ENCODE data around the gene NFKBIB.
"Not testable (repeated sequence)": the region's sequence is repeated elsewhere in the genome, so short reads cannot be mapped to it uniquely, and the experiment has no call there.

Gene NFKBIB, protein sequence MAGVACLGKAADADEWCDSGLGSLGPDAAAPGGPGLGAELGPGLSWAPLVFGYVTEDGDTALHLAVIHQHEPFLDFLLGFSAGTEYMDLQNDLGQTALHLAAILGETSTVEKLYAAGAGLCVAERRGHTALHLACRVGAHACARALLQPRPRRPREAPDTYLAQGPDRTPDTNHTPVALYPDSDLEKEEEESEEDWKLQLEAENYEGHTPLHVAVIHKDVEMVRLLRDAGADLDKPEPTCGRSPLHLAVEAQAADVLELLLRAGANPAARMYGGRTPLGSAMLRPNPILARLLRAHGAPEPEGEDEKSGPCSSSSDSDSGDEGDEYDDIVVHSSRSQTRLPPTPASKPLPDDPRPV

DNA sequence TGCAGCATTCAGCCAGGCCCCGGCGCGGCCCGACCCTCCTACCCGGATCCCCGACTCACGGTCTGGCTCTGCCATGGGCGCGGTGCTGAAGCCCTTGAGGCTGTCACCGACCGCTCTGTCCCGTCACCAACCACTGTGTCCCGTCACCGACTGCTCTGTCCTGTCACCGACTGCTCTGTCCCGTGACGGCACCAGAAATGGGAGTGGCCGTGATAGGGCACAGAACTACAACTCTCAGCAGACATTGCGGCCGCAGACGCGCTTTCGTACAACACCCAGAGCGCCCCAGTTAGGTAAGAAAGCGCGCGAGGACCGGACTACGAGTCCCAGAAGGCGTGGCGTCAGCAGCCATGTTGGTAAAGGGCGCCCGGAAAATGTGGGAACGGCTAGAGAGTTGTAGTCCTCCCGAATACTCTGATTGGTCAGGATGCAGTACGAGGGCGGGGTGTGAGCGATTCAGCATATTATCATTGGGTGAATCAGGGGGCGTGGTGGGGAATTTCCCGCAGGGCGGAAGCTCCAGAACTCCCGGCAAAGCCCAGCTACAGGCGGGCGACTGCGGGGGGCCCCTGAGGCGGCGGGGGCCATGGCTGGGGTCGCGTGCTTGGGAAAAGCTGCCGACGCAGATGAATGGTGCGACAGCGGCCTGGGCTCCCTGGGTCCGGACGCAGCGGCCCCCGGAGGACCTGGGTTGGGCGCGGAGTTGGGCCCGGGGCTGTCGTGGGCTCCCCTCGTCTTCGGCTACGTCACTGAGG lies at the start of gene NFKBIB, which contains the start of gene SIRT2:
NFKBIB (plus strand) TSS at position 523 of the 755 bp plus-strand sequence; CDS start at position 587, 64 bp downstream.
SIRT2 (minus strand) TSS at position 172 of the 755 bp plus-strand sequence; CDS start at position 75, 97 bp downstream.
- peak; percentile 100 for DNase-seq
- TF ChIP-seq POLR2A (IDR thresholded peaks at IDR 0.05; ENCODE audit: low read length) (peak; percentile 92), GATA1 (IDR thresholded peaks at IDR 0.05; ENCODE audit: low read depth, low read length) (no peak)

- TF ChIP-seq POLR2A (IDR thresholded peaks at IDR 0.05; ENCODE audit: low read length) (peak; percentile 55), GATA1 (IDR thresholded peaks at IDR 0.05; ENCODE audit: low read depth, low read length) (peak; percentile 47)
- DNase-seq = peak in 1 of 2 experiments; percentile 100
Measured at GRCh38 chr19:38850436-38850975, 49.3 kb upstream of the NFKBIB start.

DNA sequence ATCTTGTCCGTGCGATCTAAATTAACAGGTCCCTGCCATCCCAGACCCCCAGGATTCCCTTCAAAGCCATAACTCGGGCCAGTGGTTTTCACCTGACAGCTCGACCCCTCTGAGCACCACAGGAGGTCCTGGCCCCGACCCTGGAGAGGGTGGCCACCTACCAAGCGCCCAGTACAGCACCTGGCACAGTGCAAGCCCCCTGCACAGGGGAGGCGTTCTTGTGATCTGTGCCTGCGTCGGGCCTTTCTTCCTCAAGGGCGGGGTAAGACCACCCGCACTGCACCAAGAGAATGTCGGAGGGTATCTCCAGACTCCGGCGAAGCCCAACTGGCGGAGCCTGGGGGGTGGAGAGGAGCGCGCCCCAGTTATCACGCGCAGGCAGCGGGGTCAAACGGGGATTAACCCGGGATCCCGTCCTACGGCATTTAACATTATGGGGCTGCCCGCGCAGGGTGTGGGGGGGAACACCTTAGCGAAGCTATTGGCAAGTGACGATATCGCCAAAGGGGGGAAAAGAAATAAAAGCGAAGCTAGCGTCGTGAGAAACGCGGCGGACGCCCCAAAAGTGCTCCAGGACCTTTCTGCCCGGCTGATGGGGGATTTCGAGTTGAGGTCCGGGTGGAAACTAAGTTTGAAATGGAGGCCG lies 48.7 kb upstream of the NFKBIB start:
- TF ChIP-seq POLR2A (IDR thresholded peaks at IDR 0.05; ENCODE audit: low read length) (no peak), GATA1 (IDR thresholded peaks at IDR 0.05; ENCODE audit: low read depth, low read length) (no peak)

DNA sequence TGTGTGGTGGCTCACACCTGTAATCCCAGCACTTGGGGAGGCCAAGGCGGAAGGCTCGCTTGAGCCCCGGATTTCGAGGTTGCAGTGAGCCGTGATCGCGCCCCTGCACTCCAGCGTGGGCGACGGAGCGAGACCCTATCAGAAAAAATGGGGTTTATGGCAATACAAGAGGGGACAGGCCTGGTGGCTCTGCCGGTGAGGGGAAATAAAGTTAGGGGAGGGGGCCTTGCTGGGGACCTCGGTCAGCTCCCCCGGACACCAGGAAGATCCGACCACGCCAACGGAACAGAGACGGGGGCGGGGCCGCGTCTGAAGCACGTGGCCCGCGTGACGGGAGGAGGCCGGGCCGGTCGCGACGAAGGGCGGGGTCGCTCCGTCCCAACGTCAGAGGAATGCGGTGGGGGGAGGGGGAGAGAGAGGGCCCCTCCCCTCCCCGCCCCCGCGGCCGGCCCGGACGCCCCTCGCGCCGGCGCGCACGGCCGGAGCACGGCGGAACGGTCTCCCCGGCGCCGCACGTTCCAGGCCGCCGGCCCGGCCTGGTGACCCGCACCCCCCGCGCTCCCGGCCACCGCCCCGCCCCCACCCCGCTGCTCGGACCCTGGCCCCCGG lies 48.0 kb upstream of the NFKBIB start:
- no peak for TF ChIP-seq GATA1 (IDR thresholded peaks at IDR 0.05; ENCODE audit: low read depth, low read length)
- peak; percentile 69 for TF ChIP-seq POLR2A (IDR thresholded peaks at IDR 0.05; ENCODE audit: low read length)
- peak; percentile 94 to 96 for DNase-seq

More for the DNA sequence above, 48.7 kb upstream of the NFKBIB start:
- DNase-seq = peak; percentile 74 to 80

DNA sequence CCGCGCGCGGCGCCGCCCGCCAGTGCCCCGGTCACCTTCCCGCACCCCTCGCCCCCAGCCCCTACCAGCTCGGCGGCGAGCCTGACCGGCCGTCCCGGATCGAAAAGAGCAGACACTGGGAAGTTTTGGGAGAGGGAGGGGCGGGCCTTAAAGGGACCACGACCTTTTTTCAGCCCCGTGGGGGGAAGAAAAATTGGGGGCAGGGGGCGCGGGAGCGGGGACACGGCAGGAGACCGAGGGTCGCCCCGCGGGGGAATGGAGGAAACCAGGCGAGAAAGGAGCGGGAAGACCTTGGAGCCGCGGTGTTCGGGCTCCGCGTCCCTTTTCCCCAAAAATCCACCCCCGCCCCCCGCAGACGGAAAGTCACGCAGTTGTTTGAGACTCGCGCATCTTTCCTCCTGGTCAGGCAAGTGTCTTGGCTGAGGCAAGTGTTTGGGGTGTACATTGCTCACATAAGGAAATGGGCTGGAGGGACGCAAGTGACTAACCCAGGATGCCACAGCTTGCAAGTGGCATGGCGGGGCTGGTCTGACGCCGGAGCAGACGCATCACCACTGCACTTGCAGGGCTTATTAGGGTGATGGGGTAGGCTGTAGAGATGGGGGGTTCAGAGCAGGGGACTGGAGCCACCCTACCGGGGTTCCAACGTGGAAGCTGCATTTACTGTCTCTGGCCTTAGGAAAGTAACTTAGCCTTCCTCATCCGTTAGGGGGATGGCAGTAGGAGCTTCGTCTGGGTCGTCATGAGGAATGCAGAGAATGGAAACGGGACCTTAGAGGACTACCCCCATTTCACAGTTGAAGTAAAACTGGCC lies 47.3 kb upstream of the NFKBIB start:
- TF ChIP-seq GATA1 (IDR thresholded peaks at IDR 0.05; ENCODE audit: low read depth, low read length) = no peak
- TF ChIP-seq POLR2A (IDR thresholded peaks at IDR 0.05; ENCODE audit: low read length) = peak; percentile 56
- DNase-seq = peak; percentile 72 to 79

GRCh38 chr19:38853214-38853613 lies 46.6 kb upstream of the NFKBIB start:
- no peak for DNase-seq
- no peak for TF ChIP-seq POLR2A (IDR thresholded peaks at IDR 0.05; ENCODE audit: low read length)
- no peak for TF ChIP-seq GATA1 (IDR thresholded peaks at IDR 0.05; ENCODE audit: low read depth, low read length)

DNA sequence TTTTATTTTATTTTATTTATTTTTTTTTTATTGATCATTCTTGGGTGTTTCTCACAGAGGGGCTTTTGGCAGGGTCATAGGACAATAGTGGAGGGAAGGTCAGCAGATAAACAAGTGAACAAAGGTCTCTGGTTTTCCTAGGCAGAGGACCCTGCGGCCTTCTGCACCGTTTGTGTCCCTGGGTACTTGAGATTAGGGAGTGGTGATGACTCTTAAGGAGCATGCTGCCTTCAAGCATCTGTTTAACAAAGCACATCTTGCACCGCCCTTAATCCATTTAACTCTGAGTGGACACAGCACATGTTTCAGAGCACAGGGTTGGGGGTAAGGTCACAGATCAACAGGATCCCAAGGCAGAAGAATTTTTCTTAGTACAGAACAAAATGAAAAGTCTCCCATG lies 44.8 kb upstream of the NFKBIB start:
- DNase-seq = peak; percentile 32 to 67

DNA sequence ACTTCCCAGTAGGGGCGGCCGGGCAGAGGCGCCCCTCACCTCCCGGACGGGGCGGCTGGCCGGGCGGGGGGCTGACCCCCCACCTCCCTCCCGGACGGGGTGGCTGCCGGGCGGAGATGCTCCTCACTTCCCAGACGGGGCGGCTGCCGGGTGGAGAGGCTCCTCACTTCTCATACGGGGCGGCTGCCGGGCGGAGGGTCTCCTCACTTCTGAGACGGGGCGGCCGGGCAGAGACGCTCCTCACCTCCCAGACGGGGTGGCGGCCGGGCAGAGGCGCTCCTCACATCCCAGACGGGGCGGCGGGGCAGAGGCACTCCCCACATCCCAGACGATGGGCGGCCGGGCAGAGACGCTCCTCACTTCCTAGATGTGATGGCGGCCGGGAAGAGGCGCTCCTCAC lies 44.0 kb upstream of the NFKBIB start:
- DNase-seq = not testable (repeated sequence)

- DNase-seq = no peak
- no peak for TF ChIP-seq POLR2A (IDR thresholded peaks at IDR 0.05; ENCODE audit: low read length)
- no peak for TF ChIP-seq GATA1 (IDR thresholded peaks at IDR 0.05; ENCODE audit: low read depth, low read length)
Measured at GRCh38 chr19:38856813-38857212, 43.0 kb upstream of the NFKBIB start.

- DNase-seq = not testable (repeated sequence)
Measured at GRCh38 chr19:38859631-38860204, 40.1 kb upstream of the NFKBIB start.

DNA sequence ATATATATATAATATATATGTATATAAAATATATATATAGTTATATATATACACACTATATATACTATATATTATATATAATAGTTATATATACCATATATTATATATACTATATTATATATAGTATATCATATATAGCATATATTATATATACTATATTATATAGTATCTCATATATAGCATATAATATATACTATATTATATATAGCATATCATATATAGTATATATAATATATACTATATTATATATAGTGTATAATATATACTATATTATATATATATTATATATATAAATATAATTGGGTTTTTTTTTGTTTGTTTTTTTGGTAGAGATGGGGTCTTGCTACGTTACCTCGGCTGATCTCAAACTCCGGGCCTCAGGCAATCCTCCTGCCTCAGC lies 38.4 kb upstream of the NFKBIB start:
- DNase-seq = no peak
- no peak for TF ChIP-seq GATA1 (IDR thresholded peaks at IDR 0.05; ENCODE audit: low read depth, low read length)
- no peak for TF ChIP-seq POLR2A (IDR thresholded peaks at IDR 0.05; ENCODE audit: low read length)

GRCh38 chr19:38862321-38863059 lies 37.3 kb upstream of the NFKBIB start:
- DNase-seq = peak; percentile 55 to 62
- no peak for TF ChIP-seq POLR2A (IDR thresholded peaks at IDR 0.05; ENCODE audit: low read length)
- no peak for TF ChIP-seq GATA1 (IDR thresholded peaks at IDR 0.05; ENCODE audit: low read depth, low read length)
